Measurements from ENCODE around the gene POM121. TPM values are rescaled to one million over a fixed set of nuclear protein-coding genes. Genes with fewer than 3 reads are reported as not detected.
"Not testable (repeated sequence)": the region's sequence is repeated elsewhere in the genome, so short reads cannot be mapped to it uniquely, and the experiment has no call there.

Gene POM121
- total RNA-seq: 10 to 100 TPM; 58.4 to 68.6 (median 65.9) TPM
- total RNA-seq (2013): 23.0 TPM
- 36.4 to 83.9 (median 61.0) reads per million in 29 experiments for total RNA-seq

DNA sequence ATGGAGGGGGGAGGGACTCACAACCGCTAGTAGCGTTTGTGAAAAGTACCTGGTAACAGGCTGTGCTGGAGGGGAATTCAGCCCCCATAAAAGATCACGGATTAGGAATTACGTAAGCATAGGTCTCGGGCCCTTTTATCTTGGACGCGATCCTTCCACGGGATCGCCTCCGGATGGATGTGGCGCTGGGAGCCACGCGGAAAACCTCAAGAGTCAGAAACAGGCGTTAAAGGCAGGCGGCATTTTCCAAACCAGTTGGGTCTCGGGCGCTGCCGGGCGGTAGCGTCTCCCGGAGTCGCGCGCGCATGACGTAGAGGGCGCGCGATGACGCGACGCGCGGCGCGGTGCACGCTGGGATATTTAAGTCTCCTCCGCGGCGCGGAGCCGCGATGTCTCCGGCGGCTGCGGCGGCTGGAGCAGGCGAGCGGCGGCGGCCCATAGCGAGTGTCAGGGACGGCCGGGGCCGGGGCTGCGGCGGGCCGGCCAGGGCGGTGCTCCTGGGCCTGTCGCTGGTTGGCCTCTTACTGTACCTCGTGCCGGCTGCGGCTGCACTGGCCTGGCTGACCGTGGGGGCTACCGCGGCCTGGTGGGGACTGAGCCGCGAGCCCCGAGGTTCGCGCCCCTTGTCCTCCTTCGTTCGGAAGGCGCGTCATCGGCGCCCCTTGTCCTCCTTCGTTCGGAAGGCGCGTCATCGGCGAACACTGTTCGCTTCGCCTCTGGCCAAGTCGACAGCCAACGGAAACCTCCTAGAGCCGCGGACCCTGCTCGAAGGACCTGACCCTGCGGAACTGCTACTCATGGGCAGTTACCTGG lies at the start of gene POM121:
Gene POM121 (plus strand): TSS at position 363 of the 813 bp plus-strand sequence. CDS start 27 bp downstream, at position 390.
- peaks cover 0 to 34% of the 10 kb centered on the region in 2 donors for H3K36me3 ChIP-seq (ENCODE audit: control insufficient read depth in 2 of 2, extremely low read depth in 1 of 2, insufficient read depth in 1 of 2, low read length in 1 of 2)
- POLR2A ChIA-PET: no interaction called here
- peaks cover 12 to 21% of the 10 kb centered on the region in 2 experiments for H3K4me1 ChIP-seq (ENCODE audit: control insufficient read depth in 1 of 2, extremely low read depth in 1 of 2, insufficient read depth in 2 of 2, low read length in 2 of 2)
- peak within 1 kb of the TSS; percentile 92 to 93 for H3K4me3 ChIP-seq (ENCODE audit: control insufficient read depth in 1 of 2, extremely low read depth in 1 of 2, low read length in 1 of 2)
- peaks cover 39 to 43% (median 41%) of the 10 kb centered on the region in 3 donors for H3K4me1 Mint-ChIP-seq
- CTCF ChIA-PET: no interaction called here
- H3K27me3 Mint-ChIP-seq: no peaks in the 10 kb centered on the region
- peak; percentile 69 to 94 (median 81) for DNase-seq
- H3K27ac Mint-ChIP-seq: peak within 1 kb of the TSS; percentile 98 to 99
- no peaks in the 10 kb centered on the region for H3K9me3 Mint-ChIP-seq
- peak; percentile 90 to 95 (median 95) for ATAC-seq (replicated peaks in 1 of 4)
- H3K27me3 ChIP-seq (replicated peaks in 1 of 2; ENCODE audit: control insufficient read depth in 2 of 2, extremely low read depth in 1 of 2, insufficient read depth in 2 of 2, low read length in 1 of 2): no peaks in the 10 kb centered on the region
- no peaks in the 10 kb centered on the region for H3K9me3 ChIP-seq
- under 1% methylated on average over 90 of the region's 91 CpGs for WGBS (ENCODE audit: insufficient coverage)
- peak within 1 kb of the TSS; percentile 95 for H3K27ac ChIP-seq (ENCODE audit: low read length)
- peak within 1 kb of the TSS; percentile 91 to 99 (median 99) for H3K4me3 Mint-ChIP-seq
- peaks cover 37% of the 10 kb centered on the region for H3K36me3 Mint-ChIP-seq

DNA sequence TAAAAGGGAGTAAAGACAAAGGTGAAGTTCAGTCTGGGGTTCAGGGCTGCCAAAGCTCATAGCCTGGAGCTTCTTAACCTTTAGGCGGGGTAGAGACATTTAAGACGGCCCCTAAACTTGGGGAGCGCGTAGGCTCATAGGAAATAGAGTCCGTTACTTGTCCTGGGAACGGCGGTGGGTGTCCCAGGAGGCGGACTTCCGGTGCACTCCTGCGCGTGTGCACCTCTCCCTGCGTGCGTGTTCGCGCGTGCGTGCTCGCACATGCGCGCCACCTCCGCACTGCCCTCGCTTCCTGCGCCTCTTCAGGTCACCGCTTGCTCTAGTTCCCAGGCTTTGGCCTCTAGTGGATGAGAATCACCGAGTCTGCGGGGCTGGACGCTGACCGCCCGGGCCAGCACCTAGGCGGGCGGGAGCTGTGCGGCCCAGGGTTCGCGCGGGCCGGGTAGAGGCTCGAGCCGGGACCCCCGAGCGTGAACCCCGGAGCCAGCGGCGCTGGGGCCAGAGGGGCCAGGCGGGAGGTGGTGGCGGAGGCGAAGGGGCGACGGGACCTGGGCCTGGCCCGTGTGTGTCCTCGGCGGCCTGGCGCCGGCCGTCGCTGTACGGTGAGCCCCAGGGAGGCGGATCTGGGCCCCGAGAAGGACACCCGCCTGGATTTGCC lies 45.7 kb upstream of the POM121 start:
- H3K36me3 Mint-ChIP-seq; POLR2A ChIA-PET; H3K36me3 ChIP-seq (ENCODE audit: control insufficient read depth in 2 of 2, extremely low read depth in 1 of 2, insufficient read depth in 1 of 2, low read length in 1 of 2); H3K4me1 ChIP-seq (ENCODE audit: control insufficient read depth in 1 of 2, extremely low read depth in 1 of 2, insufficient read depth in 2 of 2, low read length in 2 of 2); H3K27me3 Mint-ChIP-seq; CTCF ChIA-PET; H3K27me3 ChIP-seq (replicated peaks in 1 of 2; ENCODE audit: control insufficient read depth in 2 of 2, extremely low read depth in 1 of 2, insufficient read depth in 2 of 2, low read length in 1 of 2); H3K9me3 Mint-ChIP-seq; H3K9me3 ChIP-seq: not testable (repeated sequence)
- peak overlapping the region; percentile 93 to 96 (median 94) for H3K4me3 Mint-ChIP-seq
- peaks cover 20 to 32% (median 29%) of the 10 kb centered on the region in 3 donors for H3K4me1 Mint-ChIP-seq
- under 1% methylated on average over 55 of the region's 59 CpGs for WGBS (ENCODE audit: insufficient coverage)
- peak; percentile 99 for ATAC-seq (replicated peaks in 1 of 4)
- peak; percentile 47 to 81 (median 60) for DNase-seq
- peak overlapping the region; percentile 70 to 85 for H3K4me3 ChIP-seq (ENCODE audit: control insufficient read depth in 1 of 2, extremely low read depth in 1 of 2, low read length in 1 of 2)
- H3K27ac ChIP-seq (ENCODE audit: low read length): peak overlapping the region; percentile 69
- peak overlapping the region; percentile 77 to 84 for H3K27ac Mint-ChIP-seq

- H3K27ac Mint-ChIP-seq: peak overlapping the region; percentile 82 to 88
- peak in 34 of 35 experiments; percentile 0 to 60 (median 26) for DNase-seq
- H3K9me3 Mint-ChIP-seq; H3K36me3 Mint-ChIP-seq; H3K4me1 ChIP-seq (ENCODE audit: control insufficient read depth in 1 of 2, extremely low read depth in 1 of 2, insufficient read depth in 2 of 2, low read length in 2 of 2); H3K27me3 ChIP-seq (replicated peaks in 1 of 2; ENCODE audit: control insufficient read depth in 2 of 2, extremely low read depth in 1 of 2, insufficient read depth in 2 of 2, low read length in 1 of 2); H3K9me3 ChIP-seq; CTCF ChIA-PET; POLR2A ChIA-PET; H3K27me3 Mint-ChIP-seq; H3K36me3 ChIP-seq (ENCODE audit: control insufficient read depth in 2 of 2, extremely low read depth in 1 of 2, insufficient read depth in 1 of 2, low read length in 1 of 2): not testable (repeated sequence)
- peak; percentile 8 to 24 (median 15) for ATAC-seq (replicated peaks in 1 of 4)
- peak overlapping the region; percentile 70 to 85 for H3K4me3 ChIP-seq (ENCODE audit: control insufficient read depth in 1 of 2, extremely low read depth in 1 of 2, low read length in 1 of 2)
- WGBS (ENCODE audit: insufficient coverage): under 1% methylated on average over 25 of the region's 35 CpGs
- peaks cover 20 to 32% (median 29%) of the 10 kb centered on the region in 3 donors for H3K4me1 Mint-ChIP-seq
- peak overlapping the region; percentile 69 for H3K27ac ChIP-seq (ENCODE audit: low read length)
- H3K4me3 Mint-ChIP-seq: peak overlapping the region; percentile 93 to 96 (median 94)
These were observed 45.1 kb upstream of the POM121 start for GRCh38 chr7:72879737-72880215.

DNA sequence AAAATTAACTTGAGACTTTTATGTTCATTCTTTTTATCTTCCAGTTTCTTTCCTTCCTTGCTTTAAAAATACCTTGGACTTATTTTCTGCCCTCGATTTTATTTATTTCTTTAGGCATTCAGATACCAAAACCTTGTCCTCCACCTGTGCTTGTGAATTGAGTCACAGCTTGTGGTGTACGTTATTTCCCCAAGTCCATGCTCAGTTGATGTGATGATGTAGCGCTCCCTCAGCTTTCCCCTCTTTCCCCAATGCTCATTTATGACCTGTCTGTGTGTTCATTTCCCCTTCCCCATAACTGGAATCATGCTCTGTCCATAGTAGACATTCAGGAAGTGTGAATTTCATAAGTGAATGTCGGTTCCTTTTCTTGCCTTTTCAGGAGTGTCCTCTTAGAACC lies 33.1 kb upstream of the POM121 start:
- peaks cover 24% of the 10 kb centered on the region for H3K36me3 Mint-ChIP-seq
- H3K4me3 Mint-ChIP-seq; H3K4me1 ChIP-seq (ENCODE audit: control insufficient read depth in 1 of 2, extremely low read depth in 1 of 2, insufficient read depth in 2 of 2, low read length in 2 of 2); H3K27ac Mint-ChIP-seq; ATAC-seq (replicated peaks in 1 of 4); H3K4me3 ChIP-seq (ENCODE audit: control insufficient read depth in 1 of 2, extremely low read depth in 1 of 2, low read length in 1 of 2); POLR2A ChIA-PET; H3K27me3 Mint-ChIP-seq; H3K9me3 Mint-ChIP-seq; CTCF ChIA-PET; DNase-seq; H3K27me3 ChIP-seq (replicated peaks in 1 of 2; ENCODE audit: control insufficient read depth in 2 of 2, extremely low read depth in 1 of 2, insufficient read depth in 2 of 2, low read length in 1 of 2); H3K27ac ChIP-seq (ENCODE audit: low read length); H3K9me3 ChIP-seq: not testable (repeated sequence)
- peaks cover 10 to 23% of the 10 kb centered on the region in 2 donors for H3K36me3 ChIP-seq (ENCODE audit: control insufficient read depth in 2 of 2, extremely low read depth in 1 of 2, insufficient read depth in 1 of 2, low read length in 1 of 2)
- H3K4me1 Mint-ChIP-seq: peaks cover 9 to 17% (median 9%) of the 10 kb centered on the region in 3 donors
- WGBS (ENCODE audit: insufficient coverage): no CpG with 5 or more reads among the region's 4 CpGs

GRCh38 chr7:72904740-72905139 lies 20.2 kb upstream of the POM121 start:
- DNase-seq; H3K4me1 ChIP-seq (ENCODE audit: control insufficient read depth in 1 of 2, extremely low read depth in 1 of 2, insufficient read depth in 2 of 2, low read length in 2 of 2); H3K9me3 Mint-ChIP-seq; H3K4me3 ChIP-seq (ENCODE audit: control insufficient read depth in 1 of 2, extremely low read depth in 1 of 2, low read length in 1 of 2); H3K4me3 Mint-ChIP-seq; CTCF ChIA-PET; H3K27me3 ChIP-seq (replicated peaks in 1 of 2; ENCODE audit: control insufficient read depth in 2 of 2, extremely low read depth in 1 of 2, insufficient read depth in 2 of 2, low read length in 1 of 2); POLR2A ChIA-PET; H3K27ac ChIP-seq (ENCODE audit: low read length); H3K27me3 Mint-ChIP-seq; ATAC-seq (replicated peaks in 1 of 4); H3K9me3 ChIP-seq: not testable (repeated sequence)
- H3K27ac Mint-ChIP-seq: peak overlapping the region in 1 of 2 donors; percentile 15
- peaks cover 0 to 26% of the 10 kb centered on the region in 2 donors for H3K36me3 ChIP-seq (ENCODE audit: control insufficient read depth in 2 of 2, extremely low read depth in 1 of 2, insufficient read depth in 1 of 2, low read length in 1 of 2)
- no CpG with 5 or more reads among the region's 6 CpGs for WGBS (ENCODE audit: insufficient coverage)
- H3K4me1 Mint-ChIP-seq: peaks cover 6 to 21% (median 18%) of the 10 kb centered on the region in 3 donors
- H3K36me3 Mint-ChIP-seq: peaks cover 40% of the 10 kb centered on the region

DNA sequence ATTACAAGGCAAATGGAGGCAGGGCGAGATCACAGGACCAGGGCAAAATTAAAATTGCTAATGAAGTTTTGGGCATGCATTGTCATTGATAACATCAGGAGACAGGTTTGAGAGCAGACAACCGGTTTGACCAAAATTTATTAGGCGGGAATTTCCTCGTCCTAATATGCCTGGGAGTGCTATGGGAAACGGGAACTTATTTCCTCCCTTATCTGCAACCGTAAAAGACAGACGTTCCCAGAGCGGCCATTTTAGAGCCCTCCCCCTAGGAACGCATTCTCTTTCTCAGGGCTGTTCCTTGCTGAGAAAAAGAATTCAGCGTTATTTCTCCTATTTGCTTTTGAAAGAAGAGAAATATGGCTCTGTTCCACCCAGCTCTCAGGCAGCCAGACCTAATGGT lies 16.5 kb upstream of the POM121 start:
- H3K27ac ChIP-seq (ENCODE audit: low read length); H3K4me3 ChIP-seq (ENCODE audit: control insufficient read depth in 1 of 2, extremely low read depth in 1 of 2, low read length in 1 of 2); H3K9me3 Mint-ChIP-seq; CTCF ChIA-PET; POLR2A ChIA-PET; DNase-seq; ATAC-seq (replicated peaks in 1 of 4); H3K4me1 ChIP-seq (ENCODE audit: control insufficient read depth in 1 of 2, extremely low read depth in 1 of 2, insufficient read depth in 2 of 2, low read length in 2 of 2); H3K4me3 Mint-ChIP-seq; H3K27me3 ChIP-seq (replicated peaks in 1 of 2; ENCODE audit: control insufficient read depth in 2 of 2, extremely low read depth in 1 of 2, insufficient read depth in 2 of 2, low read length in 1 of 2); H3K27me3 Mint-ChIP-seq; H3K27ac Mint-ChIP-seq; H3K9me3 ChIP-seq: not testable (repeated sequence)
- Mint-ChIP-seq H3K36me3 (peaks cover 39% of the 10 kb centered on the region), H3K4me1 (peaks cover 6 to 23% (median 18%) of the 10 kb centered on the region in 3 donors)
- peaks cover 0 to 20% of the 10 kb centered on the region in 2 donors for H3K36me3 ChIP-seq (ENCODE audit: control insufficient read depth in 2 of 2, extremely low read depth in 1 of 2, insufficient read depth in 1 of 2, low read length in 1 of 2)
- WGBS (ENCODE audit: insufficient coverage): 100% methylated on average over 1 of the region's 10 CpGs

All from T-cell (primary cell).